K562 (cell line): ENCODE measurements around the gene PABPC1L. TPM values are rescaled to one million over a fixed set of nuclear protein-coding genes. Genes with fewer than 3 reads are reported as not detected.

ENCODE experiments used
- ARNT ChIP-seq, 2 experiments: fragments of 450-650 bp; IDR thresholded peaks; 2 replicates each; pipeline ENCODE4 v1.6.1; 2016; ENCODE audit warnings: mild to moderate bottlenecking in 1 of 2
- CEBPB ChIP-seq: fragments of 450-650 bp; IDR thresholded peaks from 2 replicates; pipeline ENCODE4 v1.6.1; 2016; ENCODE audit warnings: missing genetic modification characterization, missing compliant biosample characterization
- CREB1 ChIP-seq, 2 experiments: sonication (generic) in 1 of 2; formaldehyde crosslinking in 1 of 2; IDR thresholded peaks; 2 replicates each; pipeline versions ENCODE4 v1.6.1 to v1.8.0; 2012 to 2022; ENCODE audit warnings: inconsistent platforms in 1 of 2, mild to moderate bottlenecking in 1 of 2, missing genetic modification reagents in 1 of 2, moderate library complexity in 1 of 2
- ELF4 ChIP-seq: fragments of 450-650 bp; formaldehyde crosslinking; IDR thresholded peaks from 2 replicates; pipeline ENCODE4 v1.4.0; 2022; ENCODE audit warnings: missing genetic modification characterization
- EWSR1 ChIP-seq: fragments of 450-650 bp; IDR thresholded peaks from 2 replicates; pipeline ENCODE4 v1.6.1; 2018; ENCODE audit warnings: borderline replicate concordance, mild to moderate bottlenecking, low read depth, moderate library complexity; ENCODE audit not compliant: partially characterized antibody
- KHSRP ChIP-seq: fragments of 450-650 bp; IDR thresholded peaks from 2 replicates; pipeline ENCODE4 v1.6.1; 2017
- LCOR ChIP-seq: sonication (generic); formaldehyde crosslinking; IDR thresholded peaks from 2 replicates; pipeline ENCODE4 v1.8.0; 2022; ENCODE audit warnings: mild to moderate bottlenecking, missing genetic modification reagents
- MECOM ChIP-seq: fragments of 250-450 bp; sonication (Bioruptor Pico); IDR thresholded peaks from 2 replicates; pipeline ENCODE4 v1.8.0; 2022; ENCODE audit warnings: inconsistent platforms
- MLX ChIP-seq, 2 experiments: fragments of 450-650 bp in 1 of 2; sonication (generic) in 1 of 2; formaldehyde crosslinking; conservative IDR thresholded peaks; 2 replicates each; pipeline versions ENCODE4 v1.4.0 to v1.8.1; 2020 to 2022; ENCODE audit warnings: mild to moderate bottlenecking in 1 of 2, missing genetic modification reagents in 1 of 2
- NFYB ChIP-seq: IDR thresholded peaks from 2 replicates; pipeline ENCODE4 v1.6.1; 2011; ENCODE audit warnings: mild to moderate bottlenecking, moderate library complexity; ENCODE audit not compliant: insufficient read length; ENCODE audit errors: extremely low read depth
- POLR2B ChIP-seq: fragments of 450-650 bp; IDR thresholded peaks from 2 replicates; pipeline ENCODE4 v1.6.1; 2018; ENCODE audit warnings: low read depth; ENCODE audit not compliant: partially characterized antibody
- POLR2G ChIP-seq: fragments of 200-400 bp; formaldehyde crosslinking; IDR thresholded peaks from 2 replicates; pipeline ENCODE4 v1.6.1; 2017; ENCODE audit warnings: low read depth, mild to moderate bottlenecking, antibody characterized with exemption, low read length, moderate library complexity
- SIN3B ChIP-seq: fragments of 450-650 bp; IDR thresholded peaks from 2 replicates; pipeline ENCODE4 v1.6.1; 2017; ENCODE audit warnings: low read depth, mild to moderate bottlenecking, moderate library complexity
- SRSF3 ChIP-seq: fragments of 200-400 bp; formaldehyde crosslinking; IDR thresholded peaks from 2 replicates; pipeline ENCODE4 v1.6.1; 2016; ENCODE audit warnings: mild to moderate bottlenecking, low read length, moderate library complexity; ENCODE audit not compliant: insufficient read depth
- THRAP3 ChIP-seq: fragments of 450-650 bp; IDR thresholded peaks from 2 replicates; pipeline ENCODE4 v1.6.1; 2016; ENCODE audit warnings: mild to moderate bottlenecking, inconsistent platforms, borderline replicate concordance
- ZNF3 ChIP-seq: fragments of 250-450 bp; sonication (Bioruptor Pico); IDR thresholded peaks from 2 replicates; pipeline ENCODE4 v1.5.0; 2021; ENCODE audit warnings: mild to moderate bottlenecking, moderate library complexity
- ZNF511 ChIP-seq: sonication (generic); formaldehyde crosslinking; IDR thresholded peaks from 2 replicates; pipeline ENCODE4 v1.8.0; 2022; ENCODE audit warnings: mild to moderate bottlenecking, missing genetic modification reagents
- ZNF668 ChIP-seq: fragments of 250-450 bp; sonication (Bioruptor Pico); IDR thresholded peaks from 2 replicates; pipeline ENCODE4 v1.8.0; 2022; ENCODE audit warnings: mild to moderate bottlenecking, inconsistent platforms
- ZSCAN29 ChIP-seq: fragments of 450-650 bp; IDR thresholded peaks from 2 replicates; pipeline ENCODE4 v1.6.1; 2017
- polyA plus RNA-seq, 8 experiments: library from polyadenylated mRNA; depleted of rRNA in 4 of 8; stranded (reverse) in 5 of 8; unstranded in 3 of 8; fragments of >200 nt; fragmentation: Nextera tagmentation in 2 of 8; fragmentation: Illumina TruSeq in 1 of 8; extraction: Ambion mirVana in 2 of 8; extraction: Trizol in 1 of 8; gene quantifications; 2 replicates each; pipeline versions ENCODE4 v1.2.1 to v1.2.3, GENCODE V29; 2011 to 2014; ENCODE audit warnings: inconsistent platforms in 1 of 8, missing spikeins in 1 of 8
- total RNA-seq, 7 experiments: library from RNA; depleted of rRNA in 6 of 7; stranded (reverse); fragments of >200 nt in 6 of 7; fragmentation: Illumina TruSeq in 2 of 7; extraction: Trizol in 2 of 7; gene quantifications; 2 replicates each; pipeline versions ENCODE4 v1.2.1 to v1.2.3, GENCODE V29; 2011 to 2021; ENCODE audit warnings: low replicate concordance in 1 of 7
- TF ChIP-seq, protein P1 (sequence below): sonication (generic); formaldehyde crosslinking; IDR thresholded peaks from 2 replicates; pipeline ENCODE4 v1.8.0; 2022; ENCODE audit warnings: mild to moderate bottlenecking, missing genetic modification reagents

PABPC1L gene
- total and polyA plus RNA-seq, 9 of the 15 experiments (the other 6 are each of a cell fraction or from before 2014, with no cell fraction given): 6.0 to 90.3 (median 15.8) TPM

GRCh38 chr20:44911264-44911921, 1.5 kb downstream of the PABPC1L start (continued):
- TF ChIP-seq CEBPB (tag) (peak; percentile 58), NFYB (no peak), ZNF3 (CRISPR knock-in tag) (no peak), THRAP3 (no peak), ZSCAN29 (no peak), POLR2G (peak; percentile 73), LCOR (CRISPR knock-in tag) (peak; percentile 77), ZNF511 (CRISPR knock-in tag) (no peak), SIN3B (no peak), ELF4 (peak; percentile 7; the same call in 1 of the 2 replicates), CREB1 (IDR thresholded peaks at IDR 0.05) (no peak), CREB1 (CRISPR knock-in tag; IDR thresholded peaks at IDR 0.05) (no peak), ZNF668 (CRISPR knock-in tag) (0 out of 2 replicates have a peak, but pooled peaks have one; percentile 28), MECOM (no peak), EWSR1 (no peak), KHSRP (no peak), SRSF3 (no peak), MLX (CRISPR knock-in tag; conservative IDR thresholded peaks at IDR 0.05) (no peak), ARNT (IDR thresholded peaks at IDR 0.05) (peak; percentile 51 to 59; a peak in 1 of 4 replicates), POLR2B (peak; percentile 62)
- TF ChIP-seq, protein P1, sequence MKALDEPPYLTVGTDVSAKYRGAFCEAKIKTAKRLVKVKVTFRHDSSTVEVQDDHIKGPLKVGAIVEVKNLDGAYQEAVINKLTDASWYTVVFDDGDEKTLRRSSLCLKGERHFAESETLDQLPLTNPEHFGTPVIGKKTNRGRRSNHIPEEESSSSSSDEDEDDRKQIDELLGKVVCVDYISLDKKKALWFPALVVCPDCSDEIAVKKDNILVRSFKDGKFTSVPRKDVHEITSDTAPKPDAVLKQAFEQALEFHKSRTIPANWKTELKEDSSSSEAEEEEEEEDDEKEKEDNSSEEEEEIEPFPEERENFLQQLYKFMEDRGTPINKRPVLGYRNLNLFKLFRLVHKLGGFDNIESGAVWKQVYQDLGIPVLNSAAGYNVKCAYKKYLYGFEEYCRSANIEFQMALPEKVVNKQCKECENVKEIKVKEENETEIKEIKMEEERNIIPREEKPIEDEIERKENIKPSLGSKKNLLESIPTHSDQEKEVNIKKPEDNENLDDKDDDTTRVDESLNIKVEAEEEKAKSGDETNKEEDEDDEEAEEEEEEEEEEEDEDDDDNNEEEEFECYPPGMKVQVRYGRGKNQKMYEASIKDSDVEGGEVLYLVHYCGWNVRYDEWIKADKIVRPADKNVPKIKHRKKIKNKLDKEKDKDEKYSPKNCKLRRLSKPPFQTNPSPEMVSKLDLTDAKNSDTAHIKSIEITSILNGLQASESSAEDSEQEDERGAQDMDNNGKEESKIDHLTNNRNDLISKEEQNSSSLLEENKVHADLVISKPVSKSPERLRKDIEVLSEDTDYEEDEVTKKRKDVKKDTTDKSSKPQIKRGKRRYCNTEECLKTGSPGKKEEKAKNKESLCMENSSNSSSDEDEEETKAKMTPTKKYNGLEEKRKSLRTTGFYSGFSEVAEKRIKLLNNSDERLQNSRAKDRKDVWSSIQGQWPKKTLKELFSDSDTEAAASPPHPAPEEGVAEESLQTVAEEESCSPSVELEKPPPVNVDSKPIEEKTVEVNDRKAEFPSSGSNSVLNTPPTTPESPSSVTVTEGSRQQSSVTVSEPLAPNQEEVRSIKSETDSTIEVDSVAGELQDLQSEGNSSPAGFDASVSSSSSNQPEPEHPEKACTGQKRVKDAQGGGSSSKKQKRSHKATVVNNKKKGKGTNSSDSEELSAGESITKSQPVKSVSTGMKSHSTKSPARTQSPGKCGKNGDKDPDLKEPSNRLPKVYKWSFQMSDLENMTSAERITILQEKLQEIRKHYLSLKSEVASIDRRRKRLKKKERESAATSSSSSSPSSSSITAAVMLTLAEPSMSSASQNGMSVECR (CRISPR knock-in tag): no peak
